Upper lobe of left lung (tissue), 6 donors: ENCODE data around the gene HMGXB4. TPM values are rescaled to one million over a fixed set of nuclear protein-coding genes. Genes with fewer than 3 reads are reported as not detected.

ENCODE experiments used
- ATAC-seq, 2 donors: fragments of 200-7000 bp; cut with Tn5 transposase; one replicate each; pipeline ENCODE4 v1.9.1; 2022; ENCODE audit warnings: mild to moderate bottlenecking in 2 of 2, moderate library complexity in 2 of 2; ENCODE audit not compliant: low FRiP score in 2 of 2
- DNase-seq, 2 donors: peaks; one replicate each; pipeline ENCODE4 v3.0.0-alpha.2; 2019 to 2020
- H3K27ac ChIP-seq, 4 donors: fragments of 200-600 bp; sonication (generic); one replicate each; pipeline ENCODE4 v1.5.1; 2016 to 2019
- H3K27me3 ChIP-seq, 4 donors: fragments of 200-600 bp; sonication (generic); one replicate each; pipeline ENCODE4 v1.5.1; 2017 to 2019
- H3K36me3 ChIP-seq, 4 donors: fragments of 200-600 bp; sonication (generic); one replicate each; pipeline ENCODE4 v1.5.1; 2016 to 2019
- H3K4me1 ChIP-seq, 4 donors: fragments of 200-600 bp; sonication (generic); one replicate each; pipeline ENCODE4 v1.5.1; 2018 to 2019
- H3K4me3 ChIP-seq, 4 donors: fragments of 200-600 bp; sonication (generic); one replicate each; pipeline ENCODE4 v1.5.1; 2017 to 2019; ENCODE audit warnings: mild to moderate bottlenecking in 2 of 4, moderate library complexity in 1 of 4
- H3K9me3 ChIP-seq, 4 donors: fragments of 200-600 bp; sonication (generic); one replicate each; pipeline ENCODE4 v1.5.1; 2018 to 2019
- CTCF ChIP-seq, 6 experiments: fragments of 450-650 bp in 4 of 6; fragments of 200-600 bp in 2 of 6; sonication (generic) in 2 of 6; IDR thresholded peaks; one replicate each; pipeline ENCODE4 v1.5.1; 2016 to 2019; ENCODE audit warnings: antibody characterized with exemption in 6 of 6
- EP300 ChIP-seq, 4 donors: sonication (generic); formaldehyde crosslinking; IDR thresholded peaks; one replicate each; pipeline ENCODE4 v1.5.1; 2017; ENCODE audit warnings: antibody characterized with exemption in 4 of 4, control low read depth in 2 of 4
- POLR2A ChIP-seq, 4 donors: fragments of 450-650 bp; IDR thresholded peaks; one replicate each; pipeline ENCODE4 v1.5.1; 2016 to 2017; ENCODE audit warnings: antibody characterized with exemption in 4 of 4, mild to moderate bottlenecking in 2 of 4
- POLR2AphosphoS5 ChIP-seq, 2 donors: sonication (generic); formaldehyde crosslinking; IDR thresholded peaks; one replicate each; pipeline ENCODE4 v1.5.1; 2017; ENCODE audit warnings: antibody characterized with exemption in 2 of 2
- WGBS, 2 donors: methylation state at CpG; one replicate each; pipeline ENCODE4 v1.1.5; 2017 to 2018; 5-methylcytosine and 5-hydroxymethylcytosine counted together
- total RNA-seq, 6 donors: library from RNA; depleted of rRNA in 4 of 6; stranded (reverse); fragments of >200 nt in 4 of 6; gene quantifications; one replicate each; pipeline versions ENCODE4 v1.1.0 to v1.2.1, GENCODE V29; 2016 to 2021
- donor health status: DM: no; HTN: no; CAD: no; lungs with moderate emphysema.
- donor health status: DM: no; HTN: yes; CAD: no; lungs with severe emphysema.

HMGXB4 gene
- total RNA-seq, 6 donors from 2014 or later: 15.7 to 20.9 (median 17.2) TPM

DNA sequence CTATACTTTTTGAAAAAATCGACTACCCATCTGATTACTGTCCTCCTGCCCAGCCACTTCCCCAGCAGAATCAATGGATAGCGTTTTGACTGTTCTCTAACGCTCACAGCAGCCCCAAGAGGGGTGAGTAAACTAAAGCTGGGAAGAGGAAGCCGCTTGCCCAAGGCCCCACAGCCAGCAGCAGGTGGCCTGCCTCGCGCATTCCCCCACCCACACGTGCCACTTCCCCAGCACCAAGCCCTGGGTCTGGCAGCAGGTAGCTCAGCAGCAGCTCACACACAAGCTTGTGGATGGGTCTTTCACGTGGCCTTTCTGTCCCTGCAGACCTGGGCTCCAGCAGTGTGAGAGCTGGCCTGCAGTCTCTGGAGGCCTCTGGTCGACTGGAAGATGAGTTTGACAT is 76.7 kb downstream of the HMGXB4 start:
- WGBS, 2 donors: 63 to 70% methylated on average over 7 to 9 of the region's 9 CpGs
- ATAC-seq: no peak
- no peak overlapping the region for H3K4me3 ChIP-seq
- DNase-seq: no peak
- H3K27ac ChIP-seq: no peak overlapping the region
- H3K27me3 ChIP-seq: no peaks in the 10 kb centered on the region
- H3K9me3 ChIP-seq: no peaks in the 10 kb centered on the region
- peaks cover 17 to 23% (median 17%) of the 10 kb centered on the region in 4 donors for H3K4me1 ChIP-seq
- H3K36me3 ChIP-seq: peaks cover 25 to 92% (median 84%) of the 10 kb centered on the region in 4 donors
- TF ChIP-seq CTCF (IDR thresholded peaks at IDR 0.05): no peak
- no peak for TF ChIP-seq EP300 (IDR thresholded peaks at IDR 0.05)
- TF ChIP-seq POLR2A (IDR thresholded peaks at IDR 0.05): no peak
- TF ChIP-seq POLR2AphosphoS5 (IDR thresholded peaks at IDR 0.05): no peak

DNA sequence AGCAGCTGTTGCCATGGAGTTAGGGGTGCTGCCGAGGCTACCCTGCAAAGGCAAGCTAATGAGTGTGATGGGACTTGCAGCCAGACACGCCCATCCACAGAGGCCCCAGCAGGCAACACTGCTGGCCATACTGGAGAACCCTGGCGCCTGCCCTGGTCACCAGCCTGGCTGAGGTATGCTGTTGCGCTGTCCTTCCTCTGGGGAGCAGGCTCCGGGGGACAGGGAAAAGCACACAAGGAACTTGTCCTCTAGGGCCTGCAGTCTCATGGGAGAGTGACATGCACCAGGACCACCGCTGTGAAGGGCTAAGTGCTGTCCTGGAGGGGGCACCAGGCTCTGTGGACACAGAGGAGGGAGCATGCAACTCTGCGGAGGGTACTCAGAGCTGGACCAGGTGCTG is 78.2 kb downstream of the HMGXB4 start:
- no peak for DNase-seq
- no peak for ATAC-seq
- H3K4me3 ChIP-seq: no peak overlapping the region
- no peak for TF ChIP-seq POLR2A (IDR thresholded peaks at IDR 0.05)
- TF ChIP-seq POLR2AphosphoS5 (IDR thresholded peaks at IDR 0.05): no peak
- no peak for TF ChIP-seq EP300 (IDR thresholded peaks at IDR 0.05)
- H3K27ac ChIP-seq: no peak overlapping the region
- WGBS, 2 donors: 84% methylated on average over 7 of the region's 7 CpGs; no CpG with 5 or more reads in 1 of the 2 donors
- H3K36me3 ChIP-seq: peaks cover 25 to 97% (median 91%) of the 10 kb centered on the region in 4 donors
- H3K4me1 ChIP-seq: peaks cover 4 to 9% (median 7%) of the 10 kb centered on the region in 4 donors
- no peaks in the 10 kb centered on the region for H3K27me3 ChIP-seq
- no peaks in the 10 kb centered on the region for H3K9me3 ChIP-seq

DNA sequence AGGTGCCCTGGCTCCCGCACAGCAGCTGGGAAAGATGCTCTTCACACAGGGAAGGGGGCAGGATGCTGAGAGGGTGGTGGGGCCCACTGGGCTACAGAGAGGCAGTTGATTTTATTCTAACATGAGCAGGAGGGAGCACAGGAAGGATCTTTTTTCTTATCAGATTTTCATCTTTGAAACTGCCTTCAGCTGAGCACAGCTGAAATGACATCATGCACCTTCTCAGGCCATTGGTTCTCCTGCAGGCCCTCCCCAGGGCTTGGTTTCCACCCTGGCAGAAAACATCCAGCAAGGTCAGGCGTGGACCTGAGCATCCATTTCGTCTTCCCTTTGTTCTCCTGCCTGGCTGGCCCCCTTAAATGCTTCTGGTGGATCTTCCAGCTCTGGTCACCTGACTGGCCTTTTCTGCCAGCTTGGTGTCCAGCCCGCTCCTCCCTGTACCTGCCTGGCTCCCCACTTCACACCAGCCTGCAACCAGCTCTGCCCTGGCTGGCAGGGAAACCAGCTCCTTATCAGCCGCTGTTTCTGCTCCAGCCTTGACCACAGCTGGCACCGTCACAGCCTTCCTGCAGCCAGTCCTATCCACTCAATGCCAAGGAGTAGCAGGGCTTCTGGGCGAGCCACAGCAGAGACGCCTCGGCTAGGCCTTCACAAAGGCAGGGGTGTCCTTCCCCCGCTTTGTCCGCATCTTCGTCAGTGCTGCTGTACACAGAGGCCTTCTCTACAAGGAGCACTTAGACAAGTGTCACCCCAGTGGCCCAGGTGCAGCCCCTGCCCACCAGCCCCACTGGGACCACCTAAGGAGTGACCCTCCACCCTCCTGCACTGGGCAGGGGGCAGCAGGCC is 78.9 kb downstream of the HMGXB4 start:
- Histone ChIP-seq H3K36me3 (peaks cover 30 to 99% (median 95%) of the 10 kb centered on the region in 4 donors), H3K27ac (no peak overlapping the region), H3K9me3 (no peaks in the 10 kb centered on the region), H3K4me3 (no peak overlapping the region), H3K27me3 (no peaks in the 10 kb centered on the region), H3K4me1 (peaks cover 0 to 2% (median under 1%) of the 10 kb centered on the region in 4 donors)
- TF ChIP-seq EP300 (IDR thresholded peaks at IDR 0.05) (no peak), POLR2AphosphoS5 (IDR thresholded peaks at IDR 0.05) (no peak), POLR2A (IDR thresholded peaks at IDR 0.05) (no peak), CTCF (IDR thresholded peaks at IDR 0.05) (no peak)
- ATAC-seq: peak in 1 of 2 donors; percentile 19
- WGBS, 2 donors: 72 to 97% methylated on average over 5 to 12 of the region's 12 CpGs
- DNase-seq: peak in 1 of 2 donors; percentile 51

DNA sequence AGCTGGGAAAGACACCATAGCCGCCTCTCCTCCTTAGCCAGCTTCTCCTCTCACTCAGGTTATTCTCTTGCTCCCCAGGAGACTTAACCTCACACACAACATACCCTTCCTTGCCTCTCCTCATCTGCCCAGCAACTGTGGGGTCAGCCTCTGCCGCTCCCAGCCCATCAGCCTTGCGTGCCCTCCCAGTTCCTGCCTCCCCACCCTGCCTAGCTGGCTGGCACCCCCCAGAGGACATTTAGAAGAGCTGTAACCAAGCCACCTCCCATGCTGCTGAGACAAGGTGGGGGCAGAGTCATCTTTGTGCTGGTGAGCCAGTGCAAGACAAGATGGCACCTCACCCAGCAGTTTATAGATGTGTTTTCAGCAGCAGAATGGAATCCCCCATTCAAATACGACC is 80.6 kb downstream of the HMGXB4 start:
- no peaks in the 10 kb centered on the region for H3K9me3 ChIP-seq
- ATAC-seq: no peak
- H3K27me3 ChIP-seq: no peaks in the 10 kb centered on the region
- no peaks in the 10 kb centered on the region for H3K4me1 ChIP-seq
- peaks cover 39 to 99% (median 94%) of the 10 kb centered on the region in 4 donors for H3K36me3 ChIP-seq
- 92 to 94% methylated on average over 4 of the region's 4 CpGs for WGBS, 2 donors
- H3K4me3 ChIP-seq: no peak overlapping the region
- TF ChIP-seq EP300 (IDR thresholded peaks at IDR 0.05) (no peak), POLR2AphosphoS5 (IDR thresholded peaks at IDR 0.05) (no peak), CTCF (IDR thresholded peaks at IDR 0.05) (no peak), POLR2A (IDR thresholded peaks at IDR 0.05) (no peak)
- no peak overlapping the region for H3K27ac ChIP-seq
- DNase-seq: peak in 1 of 2 donors; percentile 34

GRCh38 chr22:35341090-35341874 is 84.0 kb downstream of the HMGXB4 start:
- WGBS, 2 donors: 93 to 94% methylated on average over 9 to 19 of the region's 19 CpGs
- DNase-seq: peak in 1 of 2 donors; percentile 8
- Histone ChIP-seq H3K9me3 (no peaks in the 10 kb centered on the region), H3K4me1 (no peaks in the 10 kb centered on the region), H3K27me3 (no peaks in the 10 kb centered on the region), H3K4me3 (no peak overlapping the region), H3K27ac (no peak overlapping the region), H3K36me3 (peaks cover 29 to 99% (median 91%) of the 10 kb centered on the region in 4 donors)
- no peak for ATAC-seq
- no peak for TF ChIP-seq EP300 (IDR thresholded peaks at IDR 0.05)
- TF ChIP-seq POLR2AphosphoS5 (IDR thresholded peaks at IDR 0.05): no peak
- TF ChIP-seq CTCF (IDR thresholded peaks at IDR 0.05): no peak
- TF ChIP-seq POLR2A (IDR thresholded peaks at IDR 0.05): no peak
